ENCODE results near the gene PRDM12.

Gene PRDM12

DNA sequence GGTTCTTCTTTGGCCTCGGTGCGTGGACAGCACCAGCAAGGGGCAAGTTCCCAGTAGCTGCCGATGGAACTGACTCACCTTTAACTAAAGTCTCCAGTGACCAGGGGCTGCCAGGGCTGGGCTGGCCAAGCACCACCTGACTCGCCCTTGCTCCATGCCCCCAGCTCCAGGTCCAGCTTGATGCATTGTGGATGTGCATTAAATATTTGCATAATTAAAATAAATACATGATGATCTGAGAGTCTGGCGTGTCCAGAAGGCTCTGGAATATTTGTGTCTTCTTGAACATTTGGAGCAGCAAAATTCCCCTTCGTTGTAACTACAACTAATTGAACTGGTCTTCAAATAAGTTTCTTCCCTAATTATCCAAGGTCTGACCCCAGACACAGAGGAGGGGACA lies 9.5 kb upstream of the PRDM12 start:
- Histone ChIP-seq H3K36me3 (no peaks in the 10 kb centered on the region), H3K9ac (no peak overlapping the region), H3K4me1 (no peaks in the 10 kb centered on the region), H3K9me3 (no peaks in the 10 kb centered on the region), H4K20me1 (peaks cover 13% of the 10 kb centered on the region; the same call in 1 of the 2 replicates), H3K27ac (no peak overlapping the region), H3K4me2 (no peak overlapping the region), H3K27me3 (peaks cover 49% of the 10 kb centered on the region), H3K4me3 (no peak overlapping the region)
- TF ChIP-seq Cebpa-rat (IDR thresholded peaks at IDR 0.05) = no peak

DNA sequence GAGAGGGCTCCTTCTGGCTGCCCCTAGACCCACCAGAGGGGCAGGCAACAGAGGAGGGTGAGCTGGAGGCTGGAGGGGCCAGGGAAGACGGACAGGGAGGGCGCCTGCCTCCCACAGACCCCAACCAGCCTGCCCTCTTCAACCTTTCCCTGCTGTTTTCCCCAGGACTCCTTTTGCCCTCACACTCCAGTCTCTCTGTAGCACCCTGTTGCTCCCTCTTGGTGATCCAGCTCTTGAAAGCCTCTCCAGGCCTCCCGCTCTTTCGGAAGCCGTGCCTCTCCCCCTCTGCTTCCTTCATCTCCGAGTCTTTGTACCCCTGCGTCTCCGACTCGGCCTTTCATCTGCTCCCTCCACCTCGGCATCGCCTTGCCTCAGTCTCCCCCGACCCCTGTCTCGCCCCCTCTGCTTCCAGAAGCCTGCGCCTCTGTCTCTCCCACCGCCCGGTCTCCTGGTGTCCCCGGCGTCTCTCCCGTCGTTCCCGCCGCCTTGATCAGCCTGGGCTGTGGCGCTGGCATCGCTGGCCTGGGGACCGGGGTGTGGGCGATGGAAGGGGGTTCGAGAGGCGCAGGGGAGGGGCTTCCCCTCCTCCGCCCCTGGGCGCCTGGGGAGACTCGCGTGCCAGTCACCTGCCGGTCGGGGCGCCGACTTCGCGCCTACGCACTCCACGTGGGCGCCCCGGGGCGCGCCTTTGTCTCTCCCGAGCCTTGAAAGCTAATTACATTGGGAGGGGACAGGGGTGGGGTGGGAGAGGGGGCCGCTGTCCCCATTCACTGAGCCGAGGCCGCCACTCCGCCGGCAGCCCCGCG lies 5.3 kb upstream of the PRDM12 start:
- H3K27ac ChIP-seq = no peak overlapping the region
- H3K9ac ChIP-seq = no peak overlapping the region
- H3K9me3 ChIP-seq = no peaks in the 10 kb centered on the region
- no peaks in the 10 kb centered on the region for H3K4me1 ChIP-seq
- H3K27me3 ChIP-seq = peaks cover 91% of the 10 kb centered on the region
- H4K20me1 ChIP-seq = peaks cover 49% of the 10 kb centered on the region
- no peak overlapping the region for H3K4me3 ChIP-seq
- no peak overlapping the region for H3K4me2 ChIP-seq
- TF ChIP-seq Cebpa-rat (IDR thresholded peaks at IDR 0.05) = no peak
- H3K36me3 ChIP-seq = no peaks in the 10 kb centered on the region

DNA sequence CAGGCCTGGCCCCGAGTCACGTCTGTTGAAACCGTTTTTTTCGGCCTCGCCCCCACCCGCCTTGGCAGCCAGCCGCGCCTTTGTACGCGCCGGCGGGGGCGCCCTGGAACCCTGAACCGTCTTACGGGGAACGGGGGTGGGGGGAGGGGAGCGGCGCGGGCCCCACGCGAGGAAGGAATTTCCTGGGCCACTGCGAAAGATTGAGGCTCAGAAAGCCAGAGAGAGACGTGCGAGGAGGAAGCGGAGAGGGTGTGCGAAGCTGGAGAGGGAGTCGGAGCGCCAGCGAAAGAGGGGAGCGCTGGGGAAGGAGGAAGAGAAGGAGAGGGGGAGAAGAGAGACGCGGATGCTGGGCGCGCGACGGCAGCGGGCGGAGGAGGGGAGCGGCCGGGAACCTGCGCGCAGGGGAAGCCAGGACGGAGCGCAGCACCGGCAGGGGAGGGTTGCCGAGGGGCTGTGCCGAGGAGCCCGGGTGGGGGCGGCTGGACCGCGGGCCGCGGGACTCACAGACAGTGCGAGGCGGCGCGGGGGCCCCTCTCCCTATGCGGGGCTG lies 4.6 kb upstream of the PRDM12 start:
- no peak overlapping the region for H3K4me2 ChIP-seq
- H3K36me3 ChIP-seq = no peaks in the 10 kb centered on the region
- H4K20me1 ChIP-seq = peaks cover 53% of the 10 kb centered on the region
- H3K27ac ChIP-seq = no peak overlapping the region
- no peaks in the 10 kb centered on the region for H3K9me3 ChIP-seq
- H3K27me3 ChIP-seq = peaks cover 98% of the 10 kb centered on the region
- no peaks in the 10 kb centered on the region for H3K4me1 ChIP-seq
- H3K4me3 ChIP-seq = no peak overlapping the region
- no peak for TF ChIP-seq Cebpa-rat (IDR thresholded peaks at IDR 0.05)
- H3K9ac ChIP-seq = no peak overlapping the region

DNA sequence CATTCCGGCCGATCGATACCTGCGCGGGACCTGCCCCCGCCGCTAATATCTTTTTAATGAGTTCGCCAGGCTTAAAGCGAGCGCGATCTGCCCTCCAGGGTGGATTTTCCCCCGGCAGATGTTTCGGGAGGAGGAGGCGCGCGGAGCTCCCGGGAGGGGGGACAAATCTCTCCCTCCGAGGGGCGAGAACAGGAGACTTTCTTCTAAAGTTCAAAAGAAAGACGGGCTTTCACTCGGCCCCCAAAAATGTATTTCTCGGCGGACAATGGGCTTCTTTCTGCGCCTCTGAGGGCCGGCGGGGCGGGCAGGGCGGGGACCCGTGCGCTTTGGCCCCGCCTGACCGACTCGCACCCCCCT lies 4.1 kb upstream of the PRDM12 start:
- no peak for TF ChIP-seq Cebpa-rat (IDR thresholded peaks at IDR 0.05)
- H3K4me3 ChIP-seq = no peak overlapping the region
- H3K9ac ChIP-seq = no peak overlapping the region
- H3K27me3 ChIP-seq = peaks cover 100% of the 10 kb centered on the region
- H4K20me1 ChIP-seq = peaks cover 53% of the 10 kb centered on the region
- H3K27ac ChIP-seq = no peak overlapping the region
- H3K4me2 ChIP-seq = no peak overlapping the region
- H3K9me3 ChIP-seq = no peaks in the 10 kb centered on the region
- no peaks in the 10 kb centered on the region for H3K36me3 ChIP-seq
- no peaks in the 10 kb centered on the region for H3K4me1 ChIP-seq

DNA sequence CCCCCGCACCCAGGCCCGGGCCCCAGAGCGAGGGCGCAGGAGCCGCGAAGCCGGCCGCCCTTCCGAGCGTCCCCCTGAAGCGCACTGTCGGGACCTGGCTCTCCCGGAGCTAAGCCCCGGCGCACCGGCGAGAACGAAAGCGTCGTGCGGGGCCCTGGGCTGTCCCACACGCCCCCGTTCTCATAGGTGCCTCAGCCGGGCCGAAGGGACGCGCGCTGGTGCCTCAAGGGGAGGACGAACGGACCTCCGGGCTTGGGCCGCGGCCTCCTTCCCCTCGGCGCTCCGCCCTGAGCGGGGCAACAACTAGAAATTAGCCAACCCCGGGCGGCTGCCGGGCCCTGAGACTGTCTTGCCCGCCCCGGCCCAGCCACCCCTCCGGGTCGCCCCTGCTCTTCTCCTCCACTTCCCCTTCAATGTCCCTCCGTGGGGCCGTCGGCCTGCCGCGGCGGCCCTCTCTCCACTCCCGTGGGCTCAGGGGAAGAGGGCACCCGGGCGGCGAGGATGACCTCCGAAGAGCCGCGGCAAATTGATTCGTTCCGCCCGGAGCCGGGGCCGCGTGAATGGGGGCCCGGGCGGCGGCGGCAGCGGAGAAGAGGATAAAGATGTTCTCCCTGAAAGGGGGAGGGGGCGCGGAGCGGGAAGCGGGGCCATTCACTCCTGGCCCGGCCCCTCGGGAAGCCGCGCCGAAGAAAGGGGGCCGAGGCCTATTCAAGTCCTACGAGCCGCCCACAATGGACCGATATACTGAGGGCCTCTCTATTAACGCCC lies 3.5 kb upstream of the PRDM12 start:
- TF ChIP-seq Cebpa-rat (IDR thresholded peaks at IDR 0.05) = no peak
- Histone ChIP-seq H3K36me3 (no peaks in the 10 kb centered on the region), H4K20me1 (peaks cover 58% of the 10 kb centered on the region), H3K27me3 (peaks cover 100% of the 10 kb centered on the region), H3K4me2 (no peak overlapping the region), H3K4me1 (no peaks in the 10 kb centered on the region), H3K9me3 (no peaks in the 10 kb centered on the region), H3K9ac (no peak overlapping the region), H3K27ac (no peak overlapping the region), H3K4me3 (no peak overlapping the region)

DNA sequence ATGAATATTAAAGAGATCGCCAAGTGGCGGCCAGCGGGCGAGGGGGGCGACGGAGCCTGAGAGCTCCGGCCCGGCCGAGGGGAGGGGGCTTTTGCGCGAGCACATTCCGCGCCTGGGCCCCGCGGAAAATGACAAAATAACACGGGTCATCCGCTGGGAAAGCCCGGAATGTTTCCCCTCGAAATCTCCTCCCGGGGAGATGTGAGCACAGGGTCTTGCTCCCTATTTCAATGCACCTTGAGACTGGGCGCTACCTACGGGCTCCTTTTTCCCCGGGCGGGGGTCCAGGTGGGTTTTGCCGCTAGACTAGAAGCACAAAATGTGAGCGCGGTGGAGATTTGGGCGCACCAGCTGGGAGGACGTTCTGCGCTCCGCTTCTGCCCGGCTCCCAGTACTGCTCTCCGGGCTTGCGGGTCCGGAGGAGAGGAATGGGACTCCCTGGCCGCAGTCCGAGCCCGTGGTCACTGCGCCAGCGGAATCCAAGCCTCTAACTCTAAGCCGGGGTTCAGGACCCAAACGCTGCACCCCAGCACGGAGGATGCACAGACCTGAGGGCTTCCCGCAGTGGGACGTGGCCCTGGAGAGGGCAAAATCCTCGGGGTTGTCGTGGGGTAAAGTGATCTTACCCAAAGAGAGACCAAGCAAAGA lies 2.8 kb upstream of the PRDM12 start:
- Histone ChIP-seq H3K4me2 (no peak overlapping the region), H3K9me3 (no peaks in the 10 kb centered on the region), H3K4me1 (no peaks in the 10 kb centered on the region), H4K20me1 (peaks cover 65% of the 10 kb centered on the region), H3K27me3 (peaks cover 100% of the 10 kb centered on the region), H3K36me3 (no peaks in the 10 kb centered on the region), H3K9ac (no peak overlapping the region), H3K4me3 (no peak overlapping the region), H3K27ac (no peak overlapping the region)
- TF ChIP-seq Cebpa-rat (IDR thresholded peaks at IDR 0.05) = no peak

DNA sequence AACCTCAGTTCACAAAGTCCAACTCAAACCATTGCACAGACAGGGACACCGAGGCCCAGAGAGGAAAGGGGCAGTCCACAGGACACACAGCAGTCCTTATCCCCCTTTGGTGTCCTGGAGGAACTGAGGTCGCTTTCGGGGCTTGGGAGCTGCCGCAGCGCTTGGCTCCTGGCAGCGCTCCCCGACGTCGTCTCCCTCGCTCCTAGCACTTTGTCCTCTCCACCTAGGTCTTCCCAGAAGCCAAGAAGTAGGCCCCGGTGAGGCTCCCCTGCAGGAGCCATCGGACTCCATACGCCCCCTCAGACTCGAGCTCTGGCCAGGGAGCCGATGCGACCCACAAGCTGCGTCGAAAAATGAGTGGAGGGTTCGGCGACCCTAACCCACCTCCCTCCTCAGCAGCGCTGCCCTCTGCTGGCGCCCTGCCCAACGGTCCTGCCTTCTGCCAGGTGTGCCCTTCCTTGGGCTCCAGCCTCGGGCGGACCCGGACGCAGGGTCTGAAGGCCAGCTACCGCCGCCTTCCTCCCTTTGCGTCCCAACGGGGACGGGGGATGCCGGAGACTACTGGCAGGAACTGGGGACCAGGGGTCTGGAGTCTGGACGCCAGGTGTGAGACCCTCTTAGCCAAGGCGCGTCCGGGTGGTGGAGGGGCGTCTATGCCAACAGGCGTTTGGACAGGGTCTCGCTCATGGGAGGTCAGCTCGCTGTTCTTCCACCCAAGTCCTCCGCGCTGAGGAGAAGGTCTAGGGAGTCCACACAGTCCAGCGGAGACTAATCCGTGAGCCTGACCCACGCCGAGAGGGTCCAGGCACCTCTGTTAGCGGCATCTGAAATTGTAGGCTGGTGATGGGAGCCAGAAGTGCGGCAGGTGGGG lies 2.1 kb upstream of the PRDM12 start:
- H3K9ac ChIP-seq = no peak overlapping the region
- TF ChIP-seq Cebpa-rat (IDR thresholded peaks at IDR 0.05) = no peak
- H3K4me1 ChIP-seq = no peaks in the 10 kb centered on the region
- H3K4me2 ChIP-seq = no peak overlapping the region
- H3K36me3 ChIP-seq = no peaks in the 10 kb centered on the region
- H3K27ac ChIP-seq = no peak overlapping the region
- no peak overlapping the region for H3K4me3 ChIP-seq
- peaks cover 100% of the 10 kb centered on the region for H3K27me3 ChIP-seq
- H4K20me1 ChIP-seq = peaks cover 71% of the 10 kb centered on the region
- H3K9me3 ChIP-seq = no peaks in the 10 kb centered on the region

DNA sequence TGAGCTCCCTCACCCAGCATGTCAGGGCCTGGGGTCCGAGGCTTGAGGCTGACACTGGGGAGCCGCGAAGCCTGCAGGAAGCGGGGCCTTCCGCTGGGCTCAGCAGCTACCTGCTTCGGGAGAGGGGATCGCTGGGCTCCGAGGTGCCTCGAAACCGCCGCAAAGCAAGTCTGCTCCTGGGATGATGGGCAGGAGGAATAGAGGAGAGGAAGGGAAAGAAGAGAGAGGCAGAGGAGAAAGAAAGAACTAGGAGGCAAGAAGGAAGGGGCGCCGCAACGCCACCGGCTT lies 1.5 kb upstream of the PRDM12 start:
- Histone ChIP-seq H3K9me3 (no peaks in the 10 kb centered on the region), H3K4me2 (no peak overlapping the region), H3K27ac (no peak overlapping the region), H4K20me1 (peaks cover 71% of the 10 kb centered on the region), H3K4me1 (no peaks in the 10 kb centered on the region), H3K27me3 (peaks cover 100% of the 10 kb centered on the region), H3K36me3 (no peaks in the 10 kb centered on the region), H3K4me3 (no peak overlapping the region), H3K9ac (no peak overlapping the region)
- TF ChIP-seq Cebpa-rat (IDR thresholded peaks at IDR 0.05) = no peak

DNA sequence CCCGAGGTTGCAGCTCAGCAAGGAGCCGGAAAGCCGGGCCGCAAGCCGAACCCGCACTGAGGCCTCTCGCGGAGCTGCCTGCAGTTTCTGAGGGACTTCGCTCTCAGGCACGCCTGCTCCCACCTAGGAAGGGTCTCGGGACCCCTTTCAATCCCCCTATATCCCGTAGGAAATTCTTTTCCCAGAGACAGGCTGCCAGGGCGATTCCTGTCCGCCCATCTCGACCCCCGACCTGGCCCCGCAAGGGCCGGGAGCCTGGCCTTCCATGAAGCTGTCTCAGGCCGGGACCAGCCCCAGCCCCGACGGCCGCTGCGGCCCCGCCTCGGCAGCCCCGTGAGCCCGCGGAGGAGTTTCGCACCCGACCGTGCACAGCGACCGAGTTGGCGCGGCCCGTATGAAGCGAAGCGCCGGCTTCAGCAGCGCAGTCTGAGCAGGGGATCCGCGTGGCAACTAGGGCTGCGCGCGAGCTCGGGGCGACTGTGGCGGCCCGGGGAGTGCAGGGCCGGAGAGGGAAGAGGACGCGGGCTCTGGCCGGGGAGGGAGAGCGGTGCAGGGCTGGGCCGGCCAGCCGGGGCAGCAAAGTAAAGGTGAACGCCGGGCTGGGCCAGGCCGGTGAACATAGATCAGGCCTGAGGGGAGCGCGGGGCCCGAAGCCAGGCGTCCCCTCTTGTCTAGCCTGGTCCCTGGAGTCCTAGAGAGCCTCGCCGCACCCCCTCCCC lies 977 bp upstream of the PRDM12 start:
- H3K4me3 ChIP-seq = no peak overlapping the region
- H3K27me3 ChIP-seq = peaks cover 100% of the 10 kb centered on the region
- no peaks in the 10 kb centered on the region for H3K9me3 ChIP-seq
- H3K36me3 ChIP-seq = no peaks in the 10 kb centered on the region
- no peak overlapping the region for H3K27ac ChIP-seq
- H3K4me1 ChIP-seq = no peaks in the 10 kb centered on the region
- H3K4me2 ChIP-seq = no peak overlapping the region
- TF ChIP-seq Cebpa-rat (IDR thresholded peaks at IDR 0.05) = no peak
- H3K9ac ChIP-seq = no peak overlapping the region
- H4K20me1 ChIP-seq = peaks cover 67% of the 10 kb centered on the region
